Ureter (tissue), 1 donor: ENCODE measurements around the gene CHST15. TPM values are rescaled to one million over a fixed set of nuclear protein-coding genes. Genes with fewer than 3 reads are reported as not detected.

Experiments
- DNase-seq: peaks from one replicate; pipeline ENCODE4 v3.0.0-alpha.2; 2020; ENCODE audit warnings: low spot score
- total RNA-seq: library from RNA; stranded (reverse); gene quantifications from one replicate; pipeline ENCODE4 v1.2.4, GENCODE V29; 2023
- donor health status: DM: yes; HTN: yes; CAD: no.

Gene CHST15
- total RNA-seq, 1 donor from 2014 or later: 15.7 TPM

GRCh38 chr10:124082555-124082954 lies 10.8 kb downstream of the CHST15 start:
- no peak for DNase-seq

- no peak for DNase-seq
These were observed 11.8 kb downstream of the CHST15 start for GRCh38 chr10:124081547-124082140.

- DNase-seq: no peak
These were observed 13.5 kb downstream of the CHST15 start for GRCh38 chr10:124079864-124080263.

- DNase-seq: no peak
These were observed 14.7 kb downstream of the CHST15 start for GRCh38 chr10:124078714-124079113.

GRCh38 chr10:124078028-124078427 lies 15.4 kb downstream of the CHST15 start:
- no peak for DNase-seq

GRCh38 chr10:124077208-124077993 lies 16.0 kb downstream of the CHST15 start:
- DNase-seq: no peak

GRCh38 chr10:124076148-124076733 lies 17.2 kb downstream of the CHST15 start:
- DNase-seq: no peak

- DNase-seq: no peak
These were observed 18.0 kb downstream of the CHST15 start for GRCh38 chr10:124075231-124075955.

- DNase-seq: no peak
These were observed 18.8 kb downstream of the CHST15 start for GRCh38 chr10:124074501-124075109.

GRCh38 chr10:124073978-124074377 lies 19.4 kb downstream of the CHST15 start:
- no peak for DNase-seq

- DNase-seq: no peak
These were observed 20.9 kb downstream of the CHST15 start for GRCh38 chr10:124072541-124072940.

- no peak for DNase-seq
These were observed 21.3 kb downstream of the CHST15 start for GRCh38 chr10:124072106-124072505.

GRCh38 chr10:124071141-124071540 lies 22.3 kb downstream of the CHST15 start:
- DNase-seq: no peak

GRCh38 chr10:124070666-124071065 lies 22.7 kb downstream of the CHST15 start:
- no peak for DNase-seq

- DNase-seq: no peak
These were observed 23.8 kb downstream of the CHST15 start for GRCh38 chr10:124069341-124070264.

- no peak for DNase-seq
These were observed 24.5 kb downstream of the CHST15 start for GRCh38 chr10:124068929-124069328.

GRCh38 chr10:124067825-124068400 lies 25.5 kb downstream of the CHST15 start:
- no peak for DNase-seq

- DNase-seq: no peak
These were observed 26.4 kb downstream of the CHST15 start for GRCh38 chr10:124066781-124067714.

- DNase-seq: no peak
These were observed 27.2 kb downstream of the CHST15 start for GRCh38 chr10:124066126-124066700.
